HUDEP-2 (cell line): ENCODE results near the gene SH3YL1.

Experiments used
- DNase-seq, 76 experiments: peaks; one replicate each; lab custom pipeline; 2025; ENCODE audit not compliant: unreplicated experiment in 76 of 76; lab: John Stamatoyannopoulos, UW

Gene SH3YL1

GRCh38 chr2:259789-260331 lies 4.0 kb downstream of the SH3YL1 start:
- DNase-seq, result no peak

GRCh38 chr2:258933-259332 lies 4.9 kb downstream of the SH3YL1 start:
- no peak for DNase-seq

GRCh38 chr2:257842-258241 lies 6.0 kb downstream of the SH3YL1 start:
- no peak for DNase-seq

GRCh38 chr2:257429-257828 lies 6.4 kb downstream of the SH3YL1 start:
- DNase-seq, result no peak

- DNase-seq, result no peak
Observed at GRCh38 chr2:256094-256493, 7.7 kb downstream of the SH3YL1 start.

- no peak for DNase-seq
Observed at GRCh38 chr2:255195-255594, 8.6 kb downstream of the SH3YL1 start.

GRCh38 chr2:254241-254640 lies 9.6 kb downstream of the SH3YL1 start:
- DNase-seq, result no peak

GRCh38 chr2:253202-253638 lies 10.6 kb downstream of the SH3YL1 start:
- DNase-seq, result no peak

GRCh38 chr2:252001-252602 lies 11.7 kb downstream of the SH3YL1 start:
- DNase-seq, result no peak

GRCh38 chr2:249538-250042 lies 14.2 kb downstream of the SH3YL1 start:
- no peak for DNase-seq

GRCh38 chr2:248724-249123 lies 15.1 kb downstream of the SH3YL1 start:
- DNase-seq, result no peak

- peak in 19 of 76 experiments; percentile 3 to 55 (median 26) for DNase-seq
Observed at GRCh38 chr2:246489-247144, 17.2 kb downstream of the SH3YL1 start.

- no peak for DNase-seq
Observed at GRCh38 chr2:244547-244946, 19.3 kb downstream of the SH3YL1 start.

GRCh38 chr2:238869-239268 lies 25.0 kb downstream of the SH3YL1 start:
- no peak for DNase-seq

GRCh38 chr2:238431-238830 lies 25.4 kb downstream of the SH3YL1 start:
- no peak for DNase-seq

- no peak for DNase-seq
Observed at GRCh38 chr2:237878-238277, 26.0 kb downstream of the SH3YL1 start.

- DNase-seq, result no peak
Observed at GRCh38 chr2:236993-237539, 26.8 kb downstream of the SH3YL1 start.

GRCh38 chr2:234421-234820 lies 29.4 kb downstream of the SH3YL1 start:
- DNase-seq, result no peak

GRCh38 chr2:233030-233429 lies 30.8 kb downstream of the SH3YL1 start:
- no peak for DNase-seq

GRCh38 chr2:231521-232185 lies 32.2 kb downstream of the SH3YL1 start:
- DNase-seq, result no peak

GRCh38 chr2:228518-229278 lies 35.1 kb downstream of the SH3YL1 start:
- DNase-seq, result no peak
